Ascending aorta (tissue), 2 donors: ENCODE measurements around the gene FAM114A2. TPM values are rescaled to one million over a fixed set of nuclear protein-coding genes. Genes with fewer than 3 reads are reported as not detected.

Source experiments
- DNase-seq, 2 donors: peaks; one replicate each; pipeline ENCODE4 v3.0.0-alpha.2; 2019; ENCODE audit warnings: low spot score in 2 of 2
- H3K27ac ChIP-seq, 2 donors: fragments of 200-600 bp; sonication (generic); one replicate each; pipeline ENCODE4 v1.5.1; 2016 to 2017; ENCODE audit warnings: mild to moderate bottlenecking in 1 of 2
- H3K27me3 ChIP-seq: fragments of 200-600 bp; sonication (generic); one replicate; pipeline ENCODE4 v1.5.1; 2017
- H3K36me3 ChIP-seq, 2 donors: fragments of 200-600 bp; sonication (generic); one replicate each; pipeline ENCODE4 v1.5.1; 2016
- H3K4me1 ChIP-seq, 2 donors: fragments of 200-600 bp; sonication (generic); one replicate each; pipeline ENCODE4 v1.5.1; 2016 to 2017; ENCODE audit warnings: mild to moderate bottlenecking in 1 of 2
- H3K4me3 ChIP-seq, 2 donors: fragments of 200-600 bp; sonication (generic); one replicate each; pipeline ENCODE4 v1.5.1; 2016 to 2017; ENCODE audit warnings: mild to moderate bottlenecking in 1 of 2
- H3K9me3 ChIP-seq, 2 donors: fragments of 200-600 bp; sonication (generic); one replicate each; pipeline ENCODE4 v1.5.1; 2016
- intact Hi-C: fragments of 100-400 bp; cut with DNase I; formaldehyde crosslinking; loops from one replicate; pipeline ENCODE4 v1.15.1; 2023
- total RNA-seq: library from RNA; depleted of rRNA; stranded (reverse); fragments of >200 nt; gene quantifications from one replicate; pipeline ENCODE4 v1.1.0, GENCODE V29; 2016
- TF ChIP-seq, protein P1 (sequence below), 3 experiments: fragments of 200-600 bp in 2 of 3; fragments of 450-650 bp in 1 of 3; sonication (generic) in 2 of 3; IDR thresholded peaks; one replicate each; pipeline ENCODE4 v1.5.1; 2016 to 2019; ENCODE audit warnings: antibody characterized with exemption in 3 of 3, mild to moderate bottlenecking in 1 of 3, moderate library complexity in 1 of 3

FAM114A2 gene
- 7.2 TPM for total RNA-seq

GRCh38 chr5:154038707-154039457 lies at the start of gene FAM114A2, which contains the start of gene MFAP3:
Gene FAM114A2 (minus strand): TSS chr5:154038910. CDS start chr5:154034953, 3,957 bp downstream.
Gene MFAP3 (plus strand): TSS chr5:154038967. CDS start chr5:154049723, 10,756 bp downstream.
- TF ChIP-seq, protein P1, sequence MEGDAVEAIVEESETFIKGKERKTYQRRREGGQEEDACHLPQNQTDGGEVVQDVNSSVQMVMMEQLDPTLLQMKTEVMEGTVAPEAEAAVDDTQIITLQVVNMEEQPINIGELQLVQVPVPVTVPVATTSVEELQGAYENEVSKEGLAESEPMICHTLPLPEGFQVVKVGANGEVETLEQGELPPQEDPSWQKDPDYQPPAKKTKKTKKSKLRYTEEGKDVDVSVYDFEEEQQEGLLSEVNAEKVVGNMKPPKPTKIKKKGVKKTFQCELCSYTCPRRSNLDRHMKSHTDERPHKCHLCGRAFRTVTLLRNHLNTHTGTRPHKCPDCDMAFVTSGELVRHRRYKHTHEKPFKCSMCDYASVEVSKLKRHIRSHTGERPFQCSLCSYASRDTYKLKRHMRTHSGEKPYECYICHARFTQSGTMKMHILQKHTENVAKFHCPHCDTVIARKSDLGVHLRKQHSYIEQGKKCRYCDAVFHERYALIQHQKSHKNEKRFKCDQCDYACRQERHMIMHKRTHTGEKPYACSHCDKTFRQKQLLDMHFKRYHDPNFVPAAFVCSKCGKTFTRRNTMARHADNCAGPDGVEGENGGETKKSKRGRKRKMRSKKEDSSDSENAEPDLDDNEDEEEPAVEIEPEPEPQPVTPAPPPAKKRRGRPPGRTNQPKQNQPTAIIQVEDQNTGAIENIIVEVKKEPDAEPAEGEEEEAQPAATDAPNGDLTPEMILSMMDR (IDR thresholded peaks at IDR 0.05), result no peak
- peaks cover 0 to 13% of the 10 kb centered on the region in 2 donors for H3K4me1 ChIP-seq
- peak within 1 kb of the TSS; percentile 79 to 83 for H3K4me3 ChIP-seq
- peak; percentile 54 to 93 for DNase-seq
- no peaks in the 10 kb centered on the region for H3K36me3 ChIP-seq
- no peaks in the 10 kb centered on the region for H3K27me3 ChIP-seq
- H3K9me3 ChIP-seq, result no peaks in the 10 kb centered on the region
- H3K27ac ChIP-seq, result peak within 1 kb of the TSS; percentile 77 to 78
- intact Hi-C loops, result no loop called here

DNA sequence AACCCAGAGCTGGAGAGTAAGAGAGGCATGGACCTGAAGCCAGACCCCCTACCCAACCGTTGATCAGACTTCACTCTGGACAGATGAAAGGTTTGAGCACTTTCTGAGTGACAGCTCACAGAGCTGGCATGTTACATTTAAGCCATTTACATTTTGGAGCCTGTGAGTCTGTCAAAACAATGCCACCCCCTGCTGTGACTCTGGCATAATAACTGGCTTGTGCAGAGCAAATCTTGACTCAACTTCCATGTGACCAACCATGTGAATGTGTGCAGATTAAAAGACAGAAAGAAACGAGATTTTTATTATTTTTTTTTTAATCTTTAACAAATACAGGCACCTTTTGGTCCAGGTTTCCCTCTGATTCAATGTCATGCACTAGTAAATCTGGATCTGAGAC lies 48.5 kb upstream of the FAM114A2 start:
- no peaks in the 10 kb centered on the region for H3K9me3 ChIP-seq
- TF ChIP-seq, protein P1 (IDR thresholded peaks at IDR 0.05), result no peak
- no peak overlapping the region for H3K27ac ChIP-seq
- DNase-seq, result no peak
- H3K4me1 ChIP-seq, result no peaks in the 10 kb centered on the region
- intact Hi-C loops, result no loop called here
- no peak overlapping the region for H3K4me3 ChIP-seq
- H3K36me3 ChIP-seq, result no peaks in the 10 kb centered on the region
- no peaks in the 10 kb centered on the region for H3K27me3 ChIP-seq

- no peak overlapping the region for H3K27ac ChIP-seq
- no peaks in the 10 kb centered on the region for H3K36me3 ChIP-seq
- no peaks in the 10 kb centered on the region for H3K27me3 ChIP-seq
- no peaks in the 10 kb centered on the region for H3K9me3 ChIP-seq
- no peaks in the 10 kb centered on the region for H3K4me1 ChIP-seq
- no peak overlapping the region for H3K4me3 ChIP-seq
- TF ChIP-seq, protein P1 (IDR thresholded peaks at IDR 0.05), result no peak
- DNase-seq, result no peak
- intact Hi-C loops, result no loop called here
Measured at GRCh38 chr5:154086641-154087040, 47.9 kb upstream of the FAM114A2 start.

DNA sequence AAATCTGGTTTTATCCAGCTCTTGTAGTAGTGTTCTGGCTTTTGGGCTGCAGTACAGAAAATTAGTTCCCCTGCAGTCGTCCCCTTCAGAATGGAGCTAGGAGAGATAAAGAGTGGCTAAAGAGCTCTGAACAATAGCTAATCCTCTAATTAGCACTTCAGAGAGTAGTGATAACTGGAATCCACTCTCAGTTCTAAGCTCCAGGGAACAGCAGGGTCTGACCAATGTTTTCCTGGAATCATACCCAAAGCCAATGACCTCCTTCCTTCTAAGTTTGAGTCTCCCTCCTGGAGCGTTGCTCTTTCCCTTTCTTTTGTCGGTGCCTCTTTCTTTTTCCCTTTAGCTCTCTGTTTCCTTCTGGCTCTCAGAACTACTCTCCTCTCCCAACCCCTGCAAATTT lies 47.4 kb upstream of the FAM114A2 start:
- TF ChIP-seq, protein P1 (IDR thresholded peaks at IDR 0.05), result no peak
- DNase-seq, result no peak
- Histone ChIP-seq H3K27ac (no peak overlapping the region), H3K4me3 (no peak overlapping the region), H3K4me1 (no peaks in the 10 kb centered on the region), H3K36me3 (no peaks in the 10 kb centered on the region), H3K27me3 (no peaks in the 10 kb centered on the region), H3K9me3 (no peaks in the 10 kb centered on the region)
- intact Hi-C loops, result no loop called here

DNA sequence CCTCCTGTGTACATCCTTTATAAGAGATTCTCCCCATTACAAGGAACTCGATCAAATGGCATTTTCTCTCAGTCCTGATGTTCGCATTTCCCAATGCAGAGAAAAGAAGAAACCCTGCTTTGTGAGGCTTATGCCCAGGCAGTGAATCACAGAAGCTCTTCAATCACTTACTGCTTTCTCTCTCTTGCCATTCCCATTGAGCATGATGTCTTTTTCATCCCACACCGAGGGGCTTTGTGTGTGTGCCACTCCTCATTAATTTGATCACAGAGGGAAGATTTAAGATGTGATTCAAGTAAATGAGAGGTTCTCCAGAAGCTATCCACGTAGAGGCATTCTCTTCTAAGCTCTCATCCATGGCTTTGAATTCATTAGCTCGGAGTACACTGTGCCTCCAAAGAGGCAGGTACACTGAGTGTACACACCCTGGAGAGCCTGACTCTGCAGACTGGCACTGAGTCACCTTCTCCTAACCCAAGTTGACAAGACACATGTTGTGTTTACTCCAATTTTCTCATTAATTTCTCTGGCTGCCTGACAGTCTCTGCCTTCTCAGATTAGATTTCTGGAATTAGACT lies 45.4 kb upstream of the FAM114A2 start:
- intact Hi-C loops, result no loop called here
- no peak overlapping the region for H3K27ac ChIP-seq
- no peaks in the 10 kb centered on the region for H3K36me3 ChIP-seq
- TF ChIP-seq, protein P1 (IDR thresholded peaks at IDR 0.05), result no peak
- no peak for DNase-seq
- no peak overlapping the region for H3K4me3 ChIP-seq
- no peaks in the 10 kb centered on the region for H3K9me3 ChIP-seq
- H3K27me3 ChIP-seq, result no peaks in the 10 kb centered on the region
- H3K4me1 ChIP-seq, result no peaks in the 10 kb centered on the region
